Right lobe of liver (tissue), 6 donors: Measurements from ENCODE around the gene MAML2. TPM values are rescaled to one million over a fixed set of nuclear protein-coding genes. Genes with fewer than 3 reads are reported as not detected.
"Not testable (repeated sequence)": the region's sequence is repeated elsewhere in the genome, so short reads cannot be mapped to it uniquely, and the experiment has no call there.

Experiments
- ATAC-seq, 4 donors: fragments of 200-7000 bp; cut with Tn5 transposase; one replicate each; pipeline ENCODE4 v1.9.1; 2020; ENCODE audit warnings: mild to moderate bottlenecking in 4 of 4, moderate library complexity in 4 of 4
- DNase-seq, 3 donors: peaks; one replicate each; pipeline ENCODE4 v3.0.0-alpha.2; 2020
- H3K27ac ChIP-seq, 3 donors: fragments of 200-600 bp; one replicate each; pipeline ENCODE4 v1.8.0; 2022
- H3K27me3 ChIP-seq, 2 donors: fragments of 200-600 bp; one replicate each; pipeline ENCODE4 v1.8.0; 2022
- H3K36me3 ChIP-seq, 4 donors: fragments of 200-600 bp; sonication (generic) in 1 of 4; one replicate each; pipeline versions ENCODE4 v1.5.1 to v1.8.0; 2017 to 2022; ENCODE audit warnings: control low read depth in 1 of 4
- H3K4me1 ChIP-seq, 4 donors: fragments of 200-600 bp; sonication (generic) in 1 of 4; one replicate each; pipeline versions ENCODE4 v1.5.1 to v1.8.0; 2017 to 2022; ENCODE audit warnings: control low read depth in 1 of 4
- H3K4me3 ChIP-seq, 3 donors: fragments of 200-600 bp; one replicate each; pipeline ENCODE4 v1.8.0; 2022
- H3K9me3 ChIP-seq, 4 donors: fragments of 200-600 bp; sonication (generic) in 1 of 4; one replicate each; pipeline versions ENCODE4 v1.5.1 to v1.8.0; 2017 to 2022; ENCODE audit warnings: control low read depth in 1 of 4
- POLR2A ChIP-seq: fragments of 450-650 bp; IDR thresholded peaks from one replicate; pipeline ENCODE4 v1.6.1; 2017; ENCODE audit warnings: antibody characterized with exemption, mild to moderate bottlenecking
- WGBS: methylation state at CpG from one replicate; pipeline ENCODE4 v1.1.6; 2018; ENCODE audit warnings: low coverage, low lambda C conversion rate; ENCODE audit not compliant: insufficient coverage; ENCODE audit errors: missing lambda C conversion rate; 5-methylcytosine and 5-hydroxymethylcytosine counted together
- intact Hi-C, 2 donors: fragments of 100-400 bp; cut with DNase I; formaldehyde crosslinking; loops; one replicate each; pipeline versions ENCODE4 v1.11.2 to v1.14.1; 2022
- total RNA-seq, 6 experiments: library from RNA; depleted of rRNA in 2 of 6; stranded (reverse); fragments of >200 nt in 2 of 6; fragmentation: NEBNext Ultra II Directional in 3 of 6; extraction: Animal tissue kit (Norgen Biotek cat#: 25700) in 3 of 6; gene quantifications; one replicate each; pipeline versions ENCODE4 v1.1.0 to v1.2.4, GENCODE V29; 2016 to 2023
- TF ChIP-seq, protein P1 (sequence below), 4 donors: fragments of 200-600 bp in 3 of 4; fragments of 450-650 bp in 1 of 4; IDR thresholded peaks; one replicate each; pipeline versions ENCODE4 v1.5.1 to v1.8.0; 2016 to 2022; ENCODE audit warnings: antibody characterized with exemption in 4 of 4, mild to moderate bottlenecking in 2 of 4
- donor health status: DM: no; HTN: yes; CAD: no.
- donor health status: DM: no; HTN: no; CAD: no.
- donor health status: DM: no; HTN: no; CAD: no.
- donor health status: DM: no; HTN: yes; CAD: no.
- donor health status: DM: no; HTN: yes; CAD: no.

MAML2 gene
- total RNA-seq, 6 experiments from 2014 or later = 0.92 to 2.3 (median 1.9) TPM

DNA sequence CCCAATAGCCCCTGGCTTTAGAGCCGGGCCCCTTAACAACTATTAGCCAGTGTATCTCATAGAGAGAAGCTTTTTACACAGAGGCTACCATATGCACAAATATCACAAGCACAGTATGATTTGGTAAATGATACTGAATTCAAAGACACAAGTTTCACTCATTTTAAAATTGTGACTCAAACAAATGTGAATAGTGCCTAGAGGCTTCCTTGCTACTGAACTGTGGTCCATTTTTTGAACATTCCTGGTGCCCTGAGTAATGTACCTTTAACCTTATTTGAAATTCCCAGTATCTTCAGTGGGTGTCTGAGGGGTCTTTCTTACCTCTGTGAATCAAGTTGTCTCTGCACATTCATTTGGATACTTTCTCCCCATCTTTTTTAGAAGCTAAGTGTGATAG is 156.2 kb downstream of the MAML2 start:
- H3K9me3 ChIP-seq = no peaks in the 10 kb centered on the region
- 77% methylated on average over 1 of the region's 1 CpG for WGBS
- DNase-seq (no peak), ATAC-seq (no peak)
- TF ChIP-seq POLR2A = no peak
- TF ChIP-seq, protein P1, sequence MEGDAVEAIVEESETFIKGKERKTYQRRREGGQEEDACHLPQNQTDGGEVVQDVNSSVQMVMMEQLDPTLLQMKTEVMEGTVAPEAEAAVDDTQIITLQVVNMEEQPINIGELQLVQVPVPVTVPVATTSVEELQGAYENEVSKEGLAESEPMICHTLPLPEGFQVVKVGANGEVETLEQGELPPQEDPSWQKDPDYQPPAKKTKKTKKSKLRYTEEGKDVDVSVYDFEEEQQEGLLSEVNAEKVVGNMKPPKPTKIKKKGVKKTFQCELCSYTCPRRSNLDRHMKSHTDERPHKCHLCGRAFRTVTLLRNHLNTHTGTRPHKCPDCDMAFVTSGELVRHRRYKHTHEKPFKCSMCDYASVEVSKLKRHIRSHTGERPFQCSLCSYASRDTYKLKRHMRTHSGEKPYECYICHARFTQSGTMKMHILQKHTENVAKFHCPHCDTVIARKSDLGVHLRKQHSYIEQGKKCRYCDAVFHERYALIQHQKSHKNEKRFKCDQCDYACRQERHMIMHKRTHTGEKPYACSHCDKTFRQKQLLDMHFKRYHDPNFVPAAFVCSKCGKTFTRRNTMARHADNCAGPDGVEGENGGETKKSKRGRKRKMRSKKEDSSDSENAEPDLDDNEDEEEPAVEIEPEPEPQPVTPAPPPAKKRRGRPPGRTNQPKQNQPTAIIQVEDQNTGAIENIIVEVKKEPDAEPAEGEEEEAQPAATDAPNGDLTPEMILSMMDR (IDR thresholded peaks at IDR 0.05) = no peak
- no peaks in the 10 kb centered on the region for H3K36me3 ChIP-seq
- no peak overlapping the region for H3K4me3 ChIP-seq
- no peak overlapping the region for H3K27ac ChIP-seq
- no peaks in the 10 kb centered on the region for H3K27me3 ChIP-seq
- H3K4me1 ChIP-seq = no peaks in the 10 kb centered on the region
- intact Hi-C loops = no loop called here

DNA sequence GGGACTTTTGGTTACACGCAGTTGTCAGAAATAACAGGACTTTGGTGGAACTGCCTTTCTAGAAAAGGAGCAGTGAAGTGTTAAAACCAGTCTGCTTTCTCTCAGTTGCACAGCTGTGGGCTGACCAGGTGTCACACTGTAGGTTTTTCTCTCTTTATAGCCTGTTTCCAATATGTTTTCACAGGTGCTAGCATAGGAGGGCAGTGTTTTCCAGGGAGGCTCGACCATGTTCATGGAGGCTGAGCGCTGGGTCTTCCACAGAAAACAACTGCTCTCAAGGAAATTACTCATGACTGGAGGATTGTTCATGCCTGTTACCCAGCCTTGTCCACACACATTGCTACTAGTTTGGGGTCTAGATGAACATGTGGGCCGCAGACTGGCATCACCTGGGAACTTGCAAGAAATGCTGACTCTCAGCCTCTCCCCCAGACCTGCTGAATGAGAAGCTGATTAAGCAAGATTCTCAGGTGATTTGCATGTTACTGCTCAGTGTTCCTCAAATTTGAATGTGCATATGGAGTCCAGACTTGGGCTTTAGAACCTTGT is 157.7 kb downstream of the MAML2 start:
- TF ChIP-seq, protein P1 (IDR thresholded peaks at IDR 0.05) = no peak
- no peak for TF ChIP-seq POLR2A
- Histone ChIP-seq H3K4me3 (no peak overlapping the region), H3K4me1 (no peaks in the 10 kb centered on the region), H3K27ac (no peak overlapping the region), H3K36me3 (no peaks in the 10 kb centered on the region), H3K9me3 (no peaks in the 10 kb centered on the region), H3K27me3 (no peaks in the 10 kb centered on the region)
- ATAC-seq (no peak), DNase-seq (no peak)
- intact Hi-C loops = no loop called here
- 0% methylated on average over 1 of the region's 4 CpGs for WGBS

DNA sequence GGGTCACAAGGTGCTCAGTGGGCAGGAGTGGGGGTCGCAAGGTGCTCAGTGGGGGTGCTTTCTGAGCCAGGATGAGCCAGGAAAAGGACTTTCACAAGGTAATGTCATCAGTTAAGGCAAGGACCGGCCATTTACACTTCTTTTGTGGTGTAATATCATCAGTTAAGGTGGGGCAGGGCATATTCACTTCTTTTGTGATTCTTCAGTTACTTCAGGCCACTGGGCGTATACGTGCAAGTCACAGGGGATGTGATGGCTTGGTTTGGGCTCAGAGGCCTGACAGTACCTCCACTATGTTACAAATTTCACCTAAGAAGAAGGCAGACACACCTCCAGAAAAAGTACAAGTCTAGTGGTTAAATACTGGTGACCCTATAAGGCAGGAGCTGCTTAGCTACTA is 162.1 kb downstream of the MAML2 start:
- ATAC-seq, H3K4me1 ChIP-seq, H3K4me3 ChIP-seq, intact Hi-C loops, H3K27ac ChIP-seq, H3K36me3 ChIP-seq, H3K27me3 ChIP-seq, H3K9me3 ChIP-seq, DNase-seq: not testable (repeated sequence)
- 60% methylated on average over 1 of the region's 4 CpGs for WGBS

DNA sequence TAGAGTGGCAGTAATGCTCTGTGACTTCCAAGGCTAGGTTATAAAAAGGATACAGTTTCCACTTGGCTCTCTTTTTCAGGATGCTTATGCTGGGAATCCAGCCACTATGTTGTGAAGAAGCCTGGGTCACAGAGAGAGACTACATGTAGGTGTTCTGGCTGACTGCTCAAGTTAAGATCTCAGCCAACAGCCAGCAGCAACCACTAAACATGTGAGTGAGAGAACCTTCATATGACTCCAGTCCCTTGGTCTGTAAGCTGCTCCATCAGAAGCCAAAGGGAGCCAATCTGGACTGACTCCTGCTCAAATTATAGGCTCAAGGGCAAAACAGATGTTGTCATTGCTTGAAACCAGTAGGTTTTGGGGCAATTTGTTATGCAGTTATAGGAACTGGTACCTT is 162.7 kb downstream of the MAML2 start:
- no peaks in the 10 kb centered on the region for H3K9me3 ChIP-seq
- intact Hi-C loops = no loop called here
- ATAC-seq (no peak), DNase-seq (no peak)
- H3K27me3 ChIP-seq = no peaks in the 10 kb centered on the region
- no peaks in the 10 kb centered on the region for H3K4me1 ChIP-seq
- no peak overlapping the region for H3K27ac ChIP-seq
- H3K36me3 ChIP-seq = no peaks in the 10 kb centered on the region
- TF ChIP-seq, protein P1 (IDR thresholded peaks at IDR 0.05) = no peak
- TF ChIP-seq POLR2A = no peak
- no peak overlapping the region for H3K4me3 ChIP-seq

DNA sequence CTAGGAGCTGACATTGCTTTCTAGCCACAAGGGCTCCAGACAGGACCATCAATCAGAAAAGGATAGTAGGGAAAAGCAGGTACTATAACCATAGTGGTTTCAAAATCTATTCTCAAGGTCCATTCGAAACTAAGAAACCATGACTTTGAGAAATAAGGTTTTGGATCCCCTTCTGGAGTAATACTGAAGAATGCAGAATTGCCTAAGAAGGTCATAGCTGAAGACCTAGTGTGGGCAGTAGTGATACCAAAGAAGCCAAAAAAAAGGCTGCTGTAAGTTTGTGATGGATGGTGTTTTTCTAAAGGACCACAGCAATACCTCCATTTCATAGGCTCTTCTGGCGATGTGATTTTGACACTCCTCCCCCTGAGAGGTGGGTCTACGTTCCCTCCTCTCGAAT is 163.1 kb downstream of the MAML2 start:
- DNase-seq (no peak), ATAC-seq (no peak)
- no peaks in the 10 kb centered on the region for H3K36me3 ChIP-seq
- WGBS = 72% methylated on average over 4 of the region's 4 CpGs
- no peaks in the 10 kb centered on the region for H3K9me3 ChIP-seq
- no peak overlapping the region for H3K4me3 ChIP-seq
- TF ChIP-seq POLR2A = no peak
- TF ChIP-seq, protein P1 (IDR thresholded peaks at IDR 0.05) = no peak
- H3K4me1 ChIP-seq = no peaks in the 10 kb centered on the region
- H3K27me3 ChIP-seq = no peaks in the 10 kb centered on the region
- intact Hi-C loops = no loop called here
- no peak overlapping the region for H3K27ac ChIP-seq
